ENCODE data around the gene CARS1.

CARS1 gene

DNA sequence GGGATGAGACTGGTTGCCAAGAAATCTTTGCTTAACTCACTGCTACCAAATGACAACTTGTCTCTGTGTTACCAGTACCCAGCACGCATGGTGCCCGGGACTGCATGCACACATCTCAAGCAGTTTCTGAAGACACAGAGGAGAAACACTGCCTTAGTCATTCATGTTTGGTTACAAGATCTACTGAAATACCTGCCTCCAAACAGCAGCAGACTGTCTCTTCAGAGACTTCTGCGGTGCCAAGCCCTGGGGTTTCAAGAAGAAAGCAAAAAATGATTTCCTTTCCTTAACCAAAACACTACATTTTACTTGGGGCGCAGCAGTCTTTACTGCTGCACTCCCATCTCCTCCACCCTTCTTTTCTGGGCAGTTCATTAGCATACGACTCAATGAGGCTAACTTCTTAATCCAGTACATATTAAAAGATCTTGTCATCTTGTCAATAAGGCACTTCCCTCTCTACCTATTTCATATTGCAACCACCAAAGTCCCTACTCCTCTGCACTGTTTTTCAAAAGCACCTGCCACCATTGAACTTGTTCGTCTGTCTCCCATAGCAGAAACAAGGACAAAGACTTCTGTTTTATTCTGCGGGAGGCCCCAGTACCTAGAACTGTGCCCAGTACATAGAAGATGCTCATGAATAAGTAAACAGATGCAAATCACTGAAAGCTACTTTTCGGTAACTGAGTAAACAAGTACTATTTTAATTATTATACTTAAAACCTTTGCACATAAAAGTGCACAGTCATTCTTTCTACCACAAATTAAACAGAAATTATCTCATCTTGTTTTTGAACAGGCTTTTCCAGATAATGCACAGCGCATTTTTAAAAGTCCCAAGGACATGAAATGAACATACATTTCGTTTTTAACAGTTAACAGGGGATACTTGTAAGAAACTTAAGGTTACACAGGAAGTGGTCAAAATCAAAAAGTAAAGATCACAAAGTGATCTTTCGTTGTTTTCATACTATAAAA, 69.1 kb downstream of the CARS1 start:
- in situ Hi-C loops (cut with MboI; ENCODE audit: low sequenced_read_pairs, unreplicated experiment): no loop called here
- no peak for DNase-seq (ENCODE audit: low spot score)
- TF ChIP-seq, protein P1, sequence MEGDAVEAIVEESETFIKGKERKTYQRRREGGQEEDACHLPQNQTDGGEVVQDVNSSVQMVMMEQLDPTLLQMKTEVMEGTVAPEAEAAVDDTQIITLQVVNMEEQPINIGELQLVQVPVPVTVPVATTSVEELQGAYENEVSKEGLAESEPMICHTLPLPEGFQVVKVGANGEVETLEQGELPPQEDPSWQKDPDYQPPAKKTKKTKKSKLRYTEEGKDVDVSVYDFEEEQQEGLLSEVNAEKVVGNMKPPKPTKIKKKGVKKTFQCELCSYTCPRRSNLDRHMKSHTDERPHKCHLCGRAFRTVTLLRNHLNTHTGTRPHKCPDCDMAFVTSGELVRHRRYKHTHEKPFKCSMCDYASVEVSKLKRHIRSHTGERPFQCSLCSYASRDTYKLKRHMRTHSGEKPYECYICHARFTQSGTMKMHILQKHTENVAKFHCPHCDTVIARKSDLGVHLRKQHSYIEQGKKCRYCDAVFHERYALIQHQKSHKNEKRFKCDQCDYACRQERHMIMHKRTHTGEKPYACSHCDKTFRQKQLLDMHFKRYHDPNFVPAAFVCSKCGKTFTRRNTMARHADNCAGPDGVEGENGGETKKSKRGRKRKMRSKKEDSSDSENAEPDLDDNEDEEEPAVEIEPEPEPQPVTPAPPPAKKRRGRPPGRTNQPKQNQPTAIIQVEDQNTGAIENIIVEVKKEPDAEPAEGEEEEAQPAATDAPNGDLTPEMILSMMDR (IDR thresholded peaks at IDR 0.05; ENCODE audit: borderline replicate concordance, control extremely low read depth, extremely low read depth, insufficient read depth, missing control alignments): no peak

DNA sequence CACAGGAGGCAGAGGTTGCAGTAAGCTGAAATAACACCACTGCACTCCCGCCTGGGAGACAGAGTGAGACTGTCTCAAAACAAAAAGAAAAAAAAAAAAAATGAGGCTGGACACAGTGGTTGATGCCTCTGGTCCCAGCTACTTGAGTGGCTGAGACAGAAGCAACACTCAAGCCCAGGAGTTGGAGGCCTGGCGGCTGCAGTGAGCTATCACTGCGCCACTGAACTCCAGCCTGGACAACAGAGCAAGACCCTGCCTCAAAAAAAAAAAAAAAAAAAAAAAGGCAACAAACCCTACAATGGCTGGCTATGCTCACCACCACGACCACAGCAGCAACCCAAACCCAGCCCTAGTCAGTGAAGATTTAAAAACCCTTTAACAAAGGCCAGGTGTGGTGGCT, 73.3 kb downstream of the CARS1 start:
- DNase-seq (ENCODE audit: low spot score): no peak
- in situ Hi-C loops (cut with MboI; ENCODE audit: low sequenced_read_pairs, unreplicated experiment): no loop called here
- TF ChIP-seq, protein P1 (IDR thresholded peaks at IDR 0.05; ENCODE audit: borderline replicate concordance, control extremely low read depth, extremely low read depth, insufficient read depth, missing control alignments): no peak

DNA sequence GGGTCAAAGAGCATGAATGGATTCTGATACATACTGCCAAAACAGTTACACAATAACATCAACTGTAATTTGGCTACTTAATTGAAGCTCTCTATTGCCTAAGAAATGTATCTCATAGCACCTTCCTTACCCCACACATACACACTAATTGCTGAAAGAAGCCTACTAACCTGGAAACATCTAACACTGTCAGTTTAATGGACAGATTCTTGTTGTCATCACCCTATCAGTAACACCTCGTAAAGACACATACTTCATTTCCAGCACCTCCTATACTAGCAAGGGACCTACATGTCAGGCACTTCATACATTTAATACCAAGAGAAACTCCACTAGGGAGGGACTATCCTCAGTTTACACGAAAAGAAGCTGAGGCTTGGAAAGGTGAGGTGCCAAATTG, 75.0 kb downstream of the CARS1 start:
- DNase-seq (ENCODE audit: low spot score): no peak
- TF ChIP-seq, protein P1 (IDR thresholded peaks at IDR 0.05; ENCODE audit: borderline replicate concordance, control extremely low read depth, extremely low read depth, insufficient read depth, missing control alignments): no peak
- in situ Hi-C loops (cut with MboI; ENCODE audit: low sequenced_read_pairs, unreplicated experiment): no loop called here

DNA sequence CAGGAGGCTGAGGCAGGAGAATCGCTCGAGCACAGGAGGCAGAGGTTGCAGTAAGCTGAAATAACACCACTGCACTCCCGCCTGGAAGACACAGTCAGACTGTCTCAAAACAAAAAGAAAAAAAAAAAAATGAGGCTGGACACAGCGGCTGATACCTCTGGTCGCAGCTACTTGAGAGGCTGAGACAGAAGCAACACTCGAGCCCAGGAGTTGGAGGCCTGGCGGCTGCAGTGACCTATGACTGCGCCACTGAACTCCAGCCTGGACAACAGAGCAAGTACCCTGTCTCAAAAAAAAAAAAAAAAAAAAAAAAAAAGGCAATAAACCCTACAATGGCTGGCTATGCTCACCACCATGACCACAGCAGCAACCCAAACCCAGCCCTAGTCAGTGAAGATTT, 76.1 kb downstream of the CARS1 start:
- in situ Hi-C loops (cut with MboI; ENCODE audit: low sequenced_read_pairs, unreplicated experiment): no loop called here
- TF ChIP-seq, protein P1 (IDR thresholded peaks at IDR 0.05; ENCODE audit: borderline replicate concordance, control extremely low read depth, extremely low read depth, insufficient read depth, missing control alignments): no peak
- no peak for DNase-seq (ENCODE audit: low spot score)

DNA sequence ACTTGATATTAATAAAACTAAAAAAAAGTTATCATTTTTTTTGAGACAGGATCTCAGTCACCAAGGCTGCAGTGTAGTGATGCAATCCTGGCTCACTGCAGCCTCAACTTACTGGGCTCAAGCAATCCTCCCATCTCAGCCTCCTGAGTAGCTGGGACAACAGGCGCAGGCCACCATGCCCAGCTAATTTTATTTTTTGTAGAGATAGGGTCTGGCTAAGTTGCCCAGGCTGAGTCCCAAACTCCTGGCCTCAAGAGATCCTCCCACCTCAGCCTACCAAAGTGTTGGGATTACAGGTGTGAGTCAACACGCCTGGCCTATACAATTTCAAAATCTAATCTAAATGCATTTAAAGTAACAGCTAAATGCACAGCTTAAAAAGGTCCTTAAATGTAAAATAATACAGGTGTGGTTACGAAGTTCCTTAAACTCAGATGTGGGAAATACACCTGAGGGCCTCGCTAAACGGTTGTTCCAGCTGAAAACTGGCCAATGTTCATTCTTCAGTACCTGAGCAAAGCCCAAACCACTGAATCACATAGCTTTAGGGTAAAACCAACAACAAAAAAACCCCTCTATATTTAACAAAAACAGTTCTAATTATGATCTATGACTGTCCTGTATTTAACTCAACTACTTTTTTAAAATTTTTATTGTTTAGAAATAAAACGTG, 76.9 kb downstream of the CARS1 start:
- in situ Hi-C loops (cut with MboI; ENCODE audit: low sequenced_read_pairs, unreplicated experiment): no loop called here
- TF ChIP-seq, protein P1 (IDR thresholded peaks at IDR 0.05; ENCODE audit: borderline replicate concordance, control extremely low read depth, extremely low read depth, insufficient read depth, missing control alignments): no peak
- DNase-seq (ENCODE audit: low spot score): no peak

DNA sequence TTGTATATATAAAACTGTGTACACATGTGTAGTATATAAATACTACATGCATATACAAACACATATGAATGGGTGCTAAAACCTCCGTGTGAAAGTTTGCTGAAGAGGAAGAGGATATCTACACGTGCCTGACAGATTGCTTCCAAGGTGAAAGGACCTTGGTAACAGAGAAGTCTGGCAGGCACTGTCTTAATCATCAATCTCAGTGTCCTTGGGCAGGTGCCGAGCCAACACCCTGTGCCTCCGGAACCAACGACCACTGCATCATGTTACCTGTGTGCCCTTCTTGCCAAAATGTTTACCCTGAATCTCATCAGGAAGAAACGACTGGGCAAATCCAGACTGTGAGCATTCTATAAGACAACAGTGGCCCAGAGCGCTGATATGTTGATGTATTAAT, 80.1 kb downstream of the CARS1 start:
- TF ChIP-seq, protein P1 (IDR thresholded peaks at IDR 0.05; ENCODE audit: borderline replicate concordance, control extremely low read depth, extremely low read depth, insufficient read depth, missing control alignments): no peak
- DNase-seq (ENCODE audit: low spot score): no peak
- in situ Hi-C loops (cut with MboI; ENCODE audit: low sequenced_read_pairs, unreplicated experiment): no loop called here
